ENCODE results near the gene CEP128.

CEP128 gene

GRCh38 chr14:80464531-80465149, 476.9 kb downstream of the CEP128 start:
- DNase-seq, result no peak

- DNase-seq, result no peak
These were observed 485.3 kb downstream of the CEP128 start for GRCh38 chr14:80456209-80456608.

- DNase-seq, result no peak
These were observed 486.5 kb downstream of the CEP128 start for GRCh38 chr14:80455031-80455430.

GRCh38 chr14:80448267-80448666, 493.3 kb downstream of the CEP128 start:
- DNase-seq, result no peak

- DNase-seq, result no peak
These were observed 494.1 kb downstream of the CEP128 start for GRCh38 chr14:80447392-80447791.

All from hippocampal formation (tissue), 2 donors.